ENCODE measurements around the gene CASTOR1.
A peak's percentile ranks its signal among the peaks of the same experiment; 100 is the strongest.

The CASTOR1 gene

GRCh38 chr22:30245985-30246813, 43.1 kb downstream of the CASTOR1 start, which contains the start of gene LIF:
Gene LIF, minus strand, starts transcription at chr22:30246759. Its CDS starts 64 bp downstream, at chr22:30246695.
- H3K4me3 ChIP-seq (ENCODE audit: low read depth, low read length) = peak within 1 kb of the TSS; percentile 67
- peak; percentile 21; the same call in 1 of the 2 replicates for TF ChIP-seq CTCF (IDR thresholded peaks at IDR 0.05; ENCODE audit: control insufficient read depth, extremely low read depth, insufficient read depth)
- no peak for DNase-seq (ENCODE audit: low read depth)

GRCh38 chr22:30245181-30245984, 43.9 kb downstream of the CASTOR1 start:
- peak; percentile 1 for DNase-seq (ENCODE audit: low read depth)
- no peak for TF ChIP-seq CTCF (IDR thresholded peaks at IDR 0.05; ENCODE audit: control insufficient read depth, extremely low read depth, insufficient read depth)
- peak overlapping the region; percentile 67 for H3K4me3 ChIP-seq (ENCODE audit: low read depth, low read length)

- TF ChIP-seq CTCF (IDR thresholded peaks at IDR 0.05; ENCODE audit: control insufficient read depth, extremely low read depth, insufficient read depth) = no peak
- no peak for DNase-seq (ENCODE audit: low read depth)
- H3K4me3 ChIP-seq (ENCODE audit: low read depth, low read length) = no peak overlapping the region
Observed at GRCh38 chr22:30244641-30245040, 44.7 kb downstream of the CASTOR1 start.

GRCh38 chr22:30244066-30244465, 45.2 kb downstream of the CASTOR1 start:
- H3K4me3 ChIP-seq (ENCODE audit: low read depth, low read length) = no peak overlapping the region
- DNase-seq (ENCODE audit: low read depth) = no peak
- no peak for TF ChIP-seq CTCF (IDR thresholded peaks at IDR 0.05; ENCODE audit: control insufficient read depth, extremely low read depth, insufficient read depth)

GRCh38 chr22:30243661-30244060, 45.6 kb downstream of the CASTOR1 start:
- no peak for DNase-seq (ENCODE audit: low read depth)
- no peak overlapping the region for H3K4me3 ChIP-seq (ENCODE audit: low read depth, low read length)
- no peak for TF ChIP-seq CTCF (IDR thresholded peaks at IDR 0.05; ENCODE audit: control insufficient read depth, extremely low read depth, insufficient read depth)

- TF ChIP-seq CTCF (IDR thresholded peaks at IDR 0.05; ENCODE audit: control insufficient read depth, extremely low read depth, insufficient read depth) = no peak
- no peak overlapping the region for H3K4me3 ChIP-seq (ENCODE audit: low read depth, low read length)
- DNase-seq (ENCODE audit: low read depth) = no peak
Observed at GRCh38 chr22:30241576-30242371, 47.5 kb downstream of the CASTOR1 start.

Measured in LNCaP clone FGC (cell line).